NCI-H1048 (cell line): ENCODE data around the gene ZNF200.

Experiments
- DNase-seq: peaks from one replicate; lab custom pipeline; 2025; lab: John Stamatoyannopoulos, UW

The ZNF200 gene

DNA sequence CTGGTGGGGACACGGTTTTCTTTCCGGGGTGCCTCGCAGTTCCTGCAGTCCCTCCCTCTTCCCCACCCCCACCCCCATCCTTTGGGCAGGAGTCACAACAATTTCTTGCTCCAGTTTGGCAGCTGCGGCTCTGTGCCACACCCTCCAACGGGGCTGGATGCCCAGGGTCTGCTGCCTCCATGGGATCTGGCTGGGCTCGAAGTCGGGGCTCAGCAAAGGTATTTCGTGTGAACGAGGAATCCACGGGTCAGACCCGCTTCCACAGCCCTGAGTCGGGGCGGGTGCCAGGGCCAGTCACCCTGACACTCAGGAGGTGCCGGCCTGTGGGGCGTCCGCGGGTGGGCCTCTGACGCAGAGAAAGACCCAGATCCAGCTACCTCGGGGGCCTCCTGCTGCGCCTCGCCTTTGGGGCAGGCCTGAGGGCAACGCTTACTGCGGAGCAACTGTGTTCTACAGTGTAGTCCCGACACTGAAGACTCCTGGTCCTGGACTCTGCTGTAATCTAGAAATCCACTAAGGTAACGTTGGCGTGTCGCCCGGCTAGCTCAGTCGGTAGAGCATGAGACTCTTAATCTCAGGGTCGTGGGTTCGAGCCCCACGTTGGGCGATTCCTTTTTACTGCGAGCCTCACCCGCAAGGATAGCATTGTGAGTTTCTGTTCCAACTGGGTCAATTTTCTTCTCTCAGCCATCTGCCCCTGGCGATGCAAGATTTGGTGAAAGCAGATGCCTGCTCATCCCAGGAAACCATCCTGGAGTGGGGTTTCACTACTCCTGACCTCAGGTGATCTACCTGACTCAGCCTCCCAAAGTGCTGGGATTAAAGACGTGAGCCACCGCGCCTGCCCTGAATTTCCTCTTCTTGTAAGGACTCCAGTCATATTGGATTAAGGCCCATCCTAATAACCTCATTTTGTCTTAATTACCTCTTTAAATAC, 59.5 kb downstream of the ZNF200 start:
- DNase-seq, result no peak

DNA sequence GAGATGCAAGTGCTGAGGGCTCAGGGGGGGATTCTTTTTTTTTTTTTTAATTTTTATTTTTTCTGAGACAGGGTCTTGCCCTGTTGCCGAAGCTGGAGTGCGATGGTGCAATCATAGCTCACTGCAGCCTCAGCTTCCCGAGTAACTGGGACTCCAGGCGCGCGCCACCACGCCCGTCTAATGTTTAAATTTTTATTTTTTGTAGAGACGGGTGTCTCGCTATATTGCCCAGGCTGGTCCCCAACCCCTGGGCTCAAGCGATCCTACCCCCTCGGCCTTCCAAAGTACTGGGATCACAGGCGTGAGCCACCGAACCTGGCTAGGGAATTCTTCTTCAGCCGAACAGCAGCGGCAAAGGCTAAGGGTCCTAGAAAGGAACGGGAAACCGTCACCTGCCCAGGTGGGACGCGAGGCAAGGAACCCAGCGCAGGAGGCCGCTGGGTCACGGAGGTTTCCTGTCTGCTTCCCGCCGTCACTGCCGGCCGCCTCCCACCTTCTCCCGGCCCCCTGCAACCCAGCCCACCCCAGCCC, 60.3 kb downstream of the ZNF200 start:
- DNase-seq, result no peak

DNA sequence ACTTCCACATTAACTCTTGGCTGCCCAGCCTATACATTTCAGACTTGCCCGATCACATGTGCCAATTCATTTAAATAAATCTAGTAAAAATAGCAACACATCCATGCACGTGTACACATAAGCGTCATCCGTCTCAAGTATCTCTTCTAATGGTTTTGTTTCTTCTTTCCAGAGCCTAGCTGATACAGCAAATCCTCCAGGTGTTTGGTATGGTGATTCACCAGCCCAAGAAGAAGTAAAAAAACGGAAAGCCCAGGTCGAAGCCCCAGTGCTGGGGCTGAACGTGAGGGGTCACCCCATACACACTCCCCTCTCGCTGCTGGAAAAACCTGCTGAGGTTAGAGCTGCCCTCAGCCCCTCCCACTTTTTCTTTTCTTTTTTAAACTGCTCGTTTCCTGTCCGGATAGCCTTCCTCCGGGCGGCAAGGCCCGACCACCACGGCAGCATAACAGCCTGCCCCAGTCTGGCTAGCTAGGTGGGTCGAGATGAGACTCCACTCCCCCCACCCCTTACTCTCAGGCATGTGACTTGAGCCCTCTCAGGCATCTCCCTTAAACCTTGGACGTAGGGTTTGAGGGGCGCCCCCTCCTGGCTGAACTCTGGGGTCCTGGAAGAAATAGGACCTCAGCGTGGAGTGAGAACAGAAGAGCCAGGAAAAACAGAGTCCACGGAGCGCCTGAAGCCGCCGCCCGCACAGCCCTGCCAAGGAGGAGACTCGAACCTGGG, 60.9 kb downstream of the ZNF200 start:
- no peak for DNase-seq
